ENCODE results near the gene IL1RAPL1.

The IL1RAPL1 gene

DNA sequence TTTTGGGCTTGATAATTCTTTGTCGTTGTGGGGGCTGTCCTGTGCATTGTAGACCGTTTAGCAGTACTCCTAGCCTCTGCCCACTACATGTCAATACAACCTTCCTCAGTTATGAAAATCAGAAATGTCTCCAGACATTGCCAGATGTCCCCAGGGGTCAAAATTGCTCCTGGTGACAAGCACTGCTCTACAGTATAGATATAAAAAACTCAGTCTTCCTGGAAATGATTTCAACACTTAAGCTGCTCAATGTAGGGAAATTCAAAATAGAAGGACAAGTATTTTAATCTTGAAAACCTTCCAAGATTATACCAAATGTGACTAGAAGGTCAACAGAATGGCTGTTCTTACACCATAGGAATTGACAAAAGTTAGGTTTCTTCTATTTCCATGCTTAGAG lies 1339.4 kb downstream of the IL1RAPL1 start:
- Histone ChIP-seq H4K20me1 (no peaks in the 10 kb centered on the region), H3K36me3 (no peaks in the 10 kb centered on the region), H3K4me2 (no peak overlapping the region), H3K9ac (no peak overlapping the region), H3K27ac (no peak overlapping the region), H3K9me3 (replicated peaks in 1 of 11) (no peaks in the 10 kb centered on the region), H3K27me3 (no peaks in the 10 kb centered on the region), H3K4me3 (no peak overlapping the region), H3K4me1 (no peaks in the 10 kb centered on the region)
- TF ChIP-seq Cebpa-rat (IDR thresholded peaks at IDR 0.05): no peak

DNA sequence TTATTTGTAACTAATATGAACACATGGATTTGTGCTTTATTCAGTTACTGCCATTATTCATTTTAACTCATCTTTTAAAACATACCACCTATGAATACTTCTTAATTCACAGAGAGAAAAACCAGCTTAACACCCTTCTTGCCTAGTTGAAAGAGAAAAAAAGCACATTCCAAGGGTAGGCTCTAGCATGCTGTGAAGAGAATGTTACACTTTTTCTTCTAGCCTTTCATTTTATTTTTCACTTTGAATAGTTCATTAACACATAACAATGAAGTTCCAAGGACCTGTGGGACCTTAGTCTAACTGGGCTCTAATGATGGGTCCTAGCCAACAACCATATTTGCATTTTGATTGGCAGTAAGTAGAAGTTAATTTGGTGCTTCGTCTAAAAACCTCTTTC lies 1348.2 kb downstream of the IL1RAPL1 start:
- H3K4me1 ChIP-seq: no peaks in the 10 kb centered on the region
- H3K9me3 ChIP-seq (replicated peaks in 1 of 11): no peaks in the 10 kb centered on the region
- no peak for TF ChIP-seq Cebpa-rat (IDR thresholded peaks at IDR 0.05)
- no peaks in the 10 kb centered on the region for H3K36me3 ChIP-seq
- H3K4me3 ChIP-seq: no peak overlapping the region
- H3K9ac ChIP-seq: no peak overlapping the region
- no peaks in the 10 kb centered on the region for H4K20me1 ChIP-seq
- H3K27ac ChIP-seq: no peak overlapping the region
- no peaks in the 10 kb centered on the region for H3K27me3 ChIP-seq
- H3K4me2 ChIP-seq: no peak overlapping the region

DNA sequence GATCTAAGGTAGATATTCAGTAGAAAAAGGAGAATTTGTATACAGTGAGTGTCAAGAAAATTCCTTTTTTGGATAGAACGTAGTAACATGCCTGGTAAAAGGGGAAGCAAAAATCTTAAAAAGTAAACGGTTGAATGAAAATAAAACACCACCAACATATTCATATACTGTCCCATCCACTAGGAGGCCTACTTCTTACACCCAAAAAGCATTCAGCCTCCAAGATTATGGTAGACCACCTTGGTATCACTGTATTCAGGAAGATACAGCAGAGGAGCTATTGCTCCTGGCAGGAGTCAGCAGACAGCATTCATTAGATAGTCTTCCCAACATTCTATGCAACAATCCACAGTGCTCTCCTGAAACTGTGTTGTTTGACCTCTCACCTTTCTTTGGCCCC lies 1353.5 kb downstream of the IL1RAPL1 start:
- Histone ChIP-seq H3K27me3 (no peaks in the 10 kb centered on the region), H3K36me3 (no peaks in the 10 kb centered on the region), H4K20me1 (no peaks in the 10 kb centered on the region), H3K4me3 (no peak overlapping the region), H3K9ac (no peak overlapping the region), H3K4me1 (no peaks in the 10 kb centered on the region), H3K4me2 (no peak overlapping the region), H3K27ac (no peak overlapping the region), H3K9me3 (replicated peaks in 1 of 11) (no peaks in the 10 kb centered on the region)
- TF ChIP-seq Cebpa-rat (IDR thresholded peaks at IDR 0.05): no peak

DNA sequence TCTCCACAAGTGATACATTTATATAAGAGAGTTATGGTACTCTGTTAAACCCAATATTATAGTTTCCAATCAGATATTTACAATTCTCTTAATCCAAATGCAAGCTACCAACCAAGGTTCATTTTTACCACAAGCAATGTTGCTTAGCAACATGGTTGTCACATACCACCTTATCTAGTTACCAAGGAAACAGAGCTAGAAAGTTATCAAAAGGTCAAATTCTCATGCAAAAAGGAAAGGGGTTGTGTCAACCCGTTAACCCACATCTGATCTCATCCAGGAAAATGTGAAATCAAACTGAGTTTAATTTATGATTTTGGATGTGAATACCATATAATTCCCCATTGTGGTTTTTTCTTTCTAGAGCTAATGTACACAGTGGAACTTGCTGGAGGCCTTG lies 1354.0 kb downstream of the IL1RAPL1 start:
- no peaks in the 10 kb centered on the region for H3K4me1 ChIP-seq
- H3K4me2 ChIP-seq: no peak overlapping the region
- H3K27me3 ChIP-seq: no peaks in the 10 kb centered on the region
- no peaks in the 10 kb centered on the region for H3K36me3 ChIP-seq
- no peaks in the 10 kb centered on the region for H3K9me3 ChIP-seq (replicated peaks in 1 of 11)
- no peak overlapping the region for H3K9ac ChIP-seq
- no peak overlapping the region for H3K27ac ChIP-seq
- no peaks in the 10 kb centered on the region for H4K20me1 ChIP-seq
- TF ChIP-seq Cebpa-rat (IDR thresholded peaks at IDR 0.05): no peak
- H3K4me3 ChIP-seq: no peak overlapping the region

DNA sequence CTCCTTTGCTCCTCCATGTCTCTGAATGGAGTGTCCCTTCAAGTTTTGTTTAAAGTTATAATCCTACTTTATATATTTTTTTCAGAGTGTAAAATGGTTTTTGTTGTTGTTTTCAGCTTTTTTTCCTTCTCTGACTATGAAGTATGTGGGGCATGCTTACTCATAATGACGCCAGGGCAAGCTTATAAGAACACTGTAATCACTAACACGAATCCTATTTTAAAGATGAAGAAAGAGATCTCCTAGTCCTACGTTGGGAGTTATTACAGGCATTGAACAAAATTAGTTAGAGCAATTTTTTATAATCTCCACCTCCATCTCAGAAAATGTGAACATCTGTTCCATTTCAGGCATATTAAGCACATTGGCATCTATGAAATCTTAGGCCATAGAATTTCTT lies 1360.0 kb downstream of the IL1RAPL1 start:
- no peak overlapping the region for H3K9ac ChIP-seq
- H3K36me3 ChIP-seq: no peaks in the 10 kb centered on the region
- no peak overlapping the region for H3K27ac ChIP-seq
- no peak overlapping the region for H3K4me2 ChIP-seq
- H3K4me1 ChIP-seq: no peaks in the 10 kb centered on the region
- TF ChIP-seq Cebpa-rat (IDR thresholded peaks at IDR 0.05): no peak
- no peaks in the 10 kb centered on the region for H4K20me1 ChIP-seq
- no peak overlapping the region for H3K4me3 ChIP-seq
- H3K9me3 ChIP-seq (replicated peaks in 1 of 11): no peaks in the 10 kb centered on the region
- H3K27me3 ChIP-seq: no peaks in the 10 kb centered on the region

DNA sequence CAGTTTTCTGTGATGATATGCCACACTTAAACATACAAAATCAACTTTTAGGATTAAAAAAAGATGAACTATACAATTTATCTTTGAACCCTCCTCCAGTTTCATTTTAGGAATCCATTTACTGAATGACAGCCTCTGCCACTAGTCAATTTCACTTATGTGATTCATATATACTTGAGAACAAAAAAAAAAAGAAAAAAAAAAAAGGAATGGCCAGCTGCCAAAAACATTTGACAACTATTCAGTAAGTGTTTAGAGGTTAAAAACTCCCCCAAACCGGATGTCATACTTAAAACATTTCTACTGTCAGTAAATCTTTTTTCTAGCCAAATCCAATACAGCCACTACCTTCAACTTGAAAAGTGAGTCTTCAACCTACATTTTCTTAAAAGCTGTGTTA lies 1361.4 kb downstream of the IL1RAPL1 start:
- H3K4me1 ChIP-seq: no peaks in the 10 kb centered on the region
- no peaks in the 10 kb centered on the region for H3K36me3 ChIP-seq
- H3K4me2 ChIP-seq: no peak overlapping the region
- no peak overlapping the region for H3K9ac ChIP-seq
- no peak overlapping the region for H3K4me3 ChIP-seq
- no peak for TF ChIP-seq Cebpa-rat (IDR thresholded peaks at IDR 0.05)
- no peaks in the 10 kb centered on the region for H3K27me3 ChIP-seq
- no peaks in the 10 kb centered on the region for H4K20me1 ChIP-seq
- H3K27ac ChIP-seq: no peak overlapping the region
- H3K9me3 ChIP-seq (replicated peaks in 1 of 11): no peaks in the 10 kb centered on the region

DNA sequence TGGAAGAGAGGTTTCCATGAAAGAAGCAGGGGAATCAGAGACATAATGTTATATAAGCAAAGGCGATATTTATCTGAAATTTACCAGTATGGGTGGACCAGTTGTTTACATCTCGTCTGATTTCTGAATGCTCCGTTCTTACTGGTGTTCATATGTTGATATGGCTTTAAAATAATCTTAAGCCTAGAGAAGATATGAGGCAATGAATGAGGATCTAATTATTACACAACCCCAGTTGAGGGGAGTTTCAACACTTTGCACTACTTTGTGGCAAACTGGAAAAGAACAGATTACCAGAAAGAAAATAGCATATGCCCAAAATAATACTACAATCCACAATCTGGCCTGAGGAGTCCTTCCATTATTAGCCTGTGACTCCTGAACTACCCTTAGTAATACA lies 1364.8 kb downstream of the IL1RAPL1 start:
- peaks cover 0 to 5% (median 4%) of the 10 kb centered on the region in 11 experiments; a peak in 7 of 22 replicates for H3K9me3 ChIP-seq (replicated peaks in 1 of 11)
- no peaks in the 10 kb centered on the region for H3K27me3 ChIP-seq
- H3K4me2 ChIP-seq: no peak overlapping the region
- H4K20me1 ChIP-seq: no peaks in the 10 kb centered on the region
- peaks cover 0 to 7% (median 2%) of the 10 kb centered on the region in 10 experiments; a peak in 4 of 20 replicates for H3K4me1 ChIP-seq
- no peak overlapping the region for H3K27ac ChIP-seq
- H3K9ac ChIP-seq: no peak overlapping the region
- TF ChIP-seq Cebpa-rat (IDR thresholded peaks at IDR 0.05): no peak
- no peak overlapping the region for H3K4me3 ChIP-seq
- H3K36me3 ChIP-seq: no peaks in the 10 kb centered on the region

DNA sequence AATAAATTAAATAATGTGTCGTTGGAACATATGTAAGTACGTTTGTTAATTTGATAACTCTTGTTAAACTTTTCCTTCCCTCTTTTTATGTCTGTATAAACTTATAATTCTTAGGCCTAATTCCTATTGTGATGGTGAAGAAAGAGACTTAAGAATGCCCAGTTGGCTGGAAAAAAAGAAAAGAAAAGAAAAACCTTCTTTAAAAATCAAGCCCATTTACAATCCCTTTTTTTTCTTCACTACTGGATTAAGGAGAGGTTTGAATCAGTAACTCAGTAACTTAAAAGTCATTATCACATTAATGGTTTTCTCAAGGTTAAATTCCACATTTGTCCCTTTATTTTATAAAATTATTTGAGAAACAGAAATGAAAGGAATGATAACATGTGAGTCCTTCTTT lies 1374.8 kb downstream of the IL1RAPL1 start:
- Histone ChIP-seq H3K9ac (no peak overlapping the region), H3K4me2 (no peak overlapping the region), H3K27ac (no peak overlapping the region), H3K4me3 (no peak overlapping the region), H3K4me1 (peaks cover 0 to 9% (median 2%) of the 10 kb centered on the region in 10 experiments; a peak in 7 of 20 replicates), H3K36me3 (no peaks in the 10 kb centered on the region), H3K9me3 (replicated peaks in 1 of 11) (no peaks in the 10 kb centered on the region), H4K20me1 (no peaks in the 10 kb centered on the region), H3K27me3 (no peaks in the 10 kb centered on the region)
- no peak for TF ChIP-seq Cebpa-rat (IDR thresholded peaks at IDR 0.05)

DNA sequence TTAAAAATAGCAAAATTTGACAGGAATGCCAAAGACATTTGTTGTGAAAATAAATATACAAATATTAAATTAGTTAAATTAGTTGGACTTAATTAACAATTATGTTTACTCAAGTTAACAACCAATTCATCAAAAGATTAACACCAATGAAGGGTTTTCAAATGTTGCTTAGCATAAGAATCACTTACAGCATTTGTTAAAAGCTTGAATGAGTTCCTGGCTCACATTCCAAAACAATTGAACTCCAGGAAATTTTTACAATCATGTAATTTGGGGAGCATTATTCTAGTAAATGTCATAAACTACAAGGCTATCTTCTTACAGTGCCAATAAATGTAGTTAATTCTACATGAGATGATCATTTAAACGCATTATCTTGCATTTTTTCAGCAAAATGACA lies 1378.4 kb downstream of the IL1RAPL1 start:
- no peaks in the 10 kb centered on the region for H3K9me3 ChIP-seq (replicated peaks in 1 of 11)
- no peak overlapping the region for H3K4me2 ChIP-seq
- no peaks in the 10 kb centered on the region for H4K20me1 ChIP-seq
- no peaks in the 10 kb centered on the region for H3K4me1 ChIP-seq
- no peaks in the 10 kb centered on the region for H3K36me3 ChIP-seq
- no peak overlapping the region for H3K4me3 ChIP-seq
- TF ChIP-seq Cebpa-rat (IDR thresholded peaks at IDR 0.05): no peak
- H3K27me3 ChIP-seq: no peaks in the 10 kb centered on the region
- no peak overlapping the region for H3K27ac ChIP-seq
- no peak overlapping the region for H3K9ac ChIP-seq

DNA sequence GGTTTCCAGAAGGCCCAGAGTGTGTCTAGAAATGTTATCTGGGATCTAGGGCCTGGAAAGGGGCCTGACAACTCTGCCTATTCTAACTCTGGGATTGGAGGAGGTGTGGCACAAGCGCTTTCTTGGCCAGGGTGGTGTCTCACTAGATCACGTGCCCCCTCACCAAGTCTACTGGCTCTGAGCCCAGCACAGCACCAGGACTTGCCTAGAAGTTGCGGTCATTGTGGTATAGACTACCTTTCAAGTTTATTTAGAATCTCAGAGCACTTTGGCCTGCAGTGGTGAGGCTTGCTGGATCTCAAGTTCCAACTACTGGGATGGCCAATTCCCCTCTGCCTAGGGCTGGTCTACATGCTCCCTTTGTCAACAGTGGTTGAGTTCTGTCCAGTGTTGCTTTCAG lies 1404.8 kb downstream of the IL1RAPL1 start:
- Histone ChIP-seq H3K9ac (no peak overlapping the region), H3K4me1 (no peaks in the 10 kb centered on the region), H3K4me2 (no peak overlapping the region), H3K27me3 (no peaks in the 10 kb centered on the region), H3K36me3 (no peaks in the 10 kb centered on the region), H4K20me1 (no peaks in the 10 kb centered on the region), H3K4me3 (no peak overlapping the region), H3K27ac (no peak overlapping the region), H3K9me3 (replicated peaks in 1 of 11) (peaks cover 0 to 28% (median 8%) of the 10 kb centered on the region in 11 experiments; a peak in 16 of 22 replicates)
- TF ChIP-seq Cebpa-rat (IDR thresholded peaks at IDR 0.05): no peak
